Neuron (in vitro differentiated cells): ENCODE results near the gene DENND6A.
"Not testable (repeated sequence)": the region's sequence is repeated elsewhere in the genome, so short reads cannot be mapped to it uniquely, and the experiment has no call there.

ENCODE experiments used
- H2AFZ ChIP-seq: one replicate; pipeline ENCODE4 v1.6.1; 2013; ENCODE audit warnings: low read depth, mild to moderate bottlenecking, inconsistent platforms, low read length, moderate library complexity
- H3K27me3 ChIP-seq: one replicate; pipeline ENCODE4 v1.6.1; 2013; ENCODE audit warnings: low read length; ENCODE audit not compliant: insufficient read depth
- H3K36me3 ChIP-seq: one replicate; pipeline ENCODE4 v1.6.1; 2013; ENCODE audit warnings: low read length; ENCODE audit not compliant: insufficient read depth
- H3K4me1 ChIP-seq: one replicate; pipeline ENCODE4 v1.6.1; 2013; ENCODE audit warnings: low read length; ENCODE audit not compliant: insufficient read depth
- H3K4me3 ChIP-seq: 2 replicates; pipeline ENCODE4 v1.5.1; 2013; ENCODE audit warnings: mild to moderate bottlenecking, low read length, moderate library complexity
- H3K9me3 ChIP-seq: one replicate; pipeline ENCODE4 v1.6.1; 2013; ENCODE audit warnings: low read length

The DENND6A gene

GRCh38 chr3:57715686-57716085, 22.8 kb upstream of the DENND6A start:
- no peaks in the 10 kb centered on the region for H3K36me3 ChIP-seq
- no peak overlapping the region for H3K4me3 ChIP-seq
- H3K27me3 ChIP-seq = no peaks in the 10 kb centered on the region
- H3K4me1 ChIP-seq = no peaks in the 10 kb centered on the region
- no peaks in the 10 kb centered on the region for H3K9me3 ChIP-seq
- no peak overlapping the region for H2AFZ ChIP-seq

GRCh38 chr3:57709559-57709958, 16.7 kb upstream of the DENND6A start:
- no peaks in the 10 kb centered on the region for H3K4me1 ChIP-seq
- H3K27me3 ChIP-seq = no peaks in the 10 kb centered on the region
- no peak overlapping the region for H2AFZ ChIP-seq
- no peak overlapping the region for H3K4me3 ChIP-seq
- no peaks in the 10 kb centered on the region for H3K36me3 ChIP-seq
- no peaks in the 10 kb centered on the region for H3K9me3 ChIP-seq

- no peak overlapping the region for H3K4me3 ChIP-seq
- H2AFZ ChIP-seq = no peak overlapping the region
- H3K4me1 ChIP-seq = no peaks in the 10 kb centered on the region
- H3K36me3 ChIP-seq = no peaks in the 10 kb centered on the region
- H3K27me3 ChIP-seq = no peaks in the 10 kb centered on the region
- no peaks in the 10 kb centered on the region for H3K9me3 ChIP-seq
These were observed 16.2 kb upstream of the DENND6A start for GRCh38 chr3:57709031-57709430.

- Histone ChIP-seq H3K4me3 (no peak overlapping the region), H2AFZ (no peak overlapping the region), H3K27me3 (no peaks in the 10 kb centered on the region), H3K4me1 (no peaks in the 10 kb centered on the region), H3K9me3 (no peaks in the 10 kb centered on the region), H3K36me3 (no peaks in the 10 kb centered on the region)
These were observed 13.6 kb upstream of the DENND6A start for GRCh38 chr3:57706462-57706861.

- H3K4me1 ChIP-seq, H2AFZ ChIP-seq, H3K4me3 ChIP-seq, H3K9me3 ChIP-seq, H3K27me3 ChIP-seq, H3K36me3 ChIP-seq: not testable (repeated sequence)
These were observed 12.5 kb upstream of the DENND6A start for GRCh38 chr3:57705351-57705750.

- H3K9me3 ChIP-seq = no peaks in the 10 kb centered on the region
- no peaks in the 10 kb centered on the region for H3K27me3 ChIP-seq
- no peak overlapping the region for H3K4me3 ChIP-seq
- H3K36me3 ChIP-seq = no peaks in the 10 kb centered on the region
- no peaks in the 10 kb centered on the region for H3K4me1 ChIP-seq
- H2AFZ ChIP-seq = no peak overlapping the region
These were observed 8.9 kb upstream of the DENND6A start for GRCh38 chr3:57701781-57702180.

GRCh38 chr3:57700737-57701136, 7.9 kb upstream of the DENND6A start:
- Histone ChIP-seq H3K27me3 (no peaks in the 10 kb centered on the region), H2AFZ (no peak overlapping the region), H3K4me3 (no peak overlapping the region), H3K36me3 (no peaks in the 10 kb centered on the region), H3K4me1 (no peaks in the 10 kb centered on the region), H3K9me3 (no peaks in the 10 kb centered on the region)

- Histone ChIP-seq H3K9me3 (no peaks in the 10 kb centered on the region), H2AFZ (no peak overlapping the region), H3K36me3 (no peaks in the 10 kb centered on the region), H3K4me1 (no peaks in the 10 kb centered on the region), H3K4me3 (no peak overlapping the region), H3K27me3 (no peaks in the 10 kb centered on the region)
These were observed 6.7 kb upstream of the DENND6A start for GRCh38 chr3:57699591-57699990.

GRCh38 chr3:57696801-57697321, 4.0 kb upstream of the DENND6A start:
- Histone ChIP-seq H3K4me1 (no peaks in the 10 kb centered on the region), H3K36me3 (no peaks in the 10 kb centered on the region), H3K27me3 (no peaks in the 10 kb centered on the region), H3K4me3 (no peak overlapping the region), H3K9me3 (no peaks in the 10 kb centered on the region), H2AFZ (no peak overlapping the region)

GRCh38 chr3:57694146-57694545, 1.3 kb upstream of the DENND6A start:
- Histone ChIP-seq H2AFZ (no peak overlapping the region), H3K9me3 (no peaks in the 10 kb centered on the region), H3K4me3 (no peak overlapping the region), H3K36me3 (no peaks in the 10 kb centered on the region), H3K4me1 (peaks cover 10% of the 10 kb centered on the region), H3K27me3 (no peaks in the 10 kb centered on the region)

- not testable (repeated sequence) for H3K4me1 ChIP-seq, H3K27me3 ChIP-seq
- H3K4me3 ChIP-seq = peak overlapping the region; percentile 76
These were observed 813 bp downstream of the DENND6A start for GRCh38 chr3:57692133-57692395.

GRCh38 chr3:57691411-57692132, 1.3 kb downstream of the DENND6A start:
- H3K36me3 ChIP-seq = no peaks in the 10 kb centered on the region
- H3K9me3 ChIP-seq = no peaks in the 10 kb centered on the region

More at GRCh38 chr3:57692133-57692395, 813 bp downstream of the DENND6A start:
- H3K36me3 ChIP-seq, H3K9me3 ChIP-seq: not testable (repeated sequence)
- H2AFZ ChIP-seq = peak overlapping the region; percentile 87

GRCh38 chr3:57689367-57690053, 3.4 kb downstream of the DENND6A start:
- Histone ChIP-seq H3K9me3 (no peaks in the 10 kb centered on the region), H3K4me1 (peaks cover 10% of the 10 kb centered on the region), H3K27me3 (no peaks in the 10 kb centered on the region), H3K4me3 (no peak overlapping the region), H2AFZ (no peak overlapping the region), H3K36me3 (peaks cover 2% of the 10 kb centered on the region)

More at GRCh38 chr3:57691411-57692132, 1.3 kb downstream of the DENND6A start:
- no peak overlapping the region for H2AFZ ChIP-seq
- H3K4me3 ChIP-seq = peak overlapping the region; percentile 76
- no peaks in the 10 kb centered on the region for H3K27me3 ChIP-seq
- H3K4me1 ChIP-seq = peaks cover 10% of the 10 kb centered on the region
